Breast epithelium (tissue), 4 donors: ENCODE results near the gene TSPEAR. TPM values are rescaled to one million over a fixed set of nuclear protein-coding genes. Genes with fewer than 3 reads are reported as not detected.

Source experiments
- DNase-seq, 2 donors: peaks; one replicate each; pipeline ENCODE4 v3.0.0-alpha.2; 2019; ENCODE audit warnings: low spot score in 2 of 2
- H3K27ac ChIP-seq, 2 donors: fragments of 200-600 bp; sonication (generic) in 1 of 2; one replicate each; pipeline ENCODE4 v1.5.1; 2016 to 2019; ENCODE audit warnings: mild to moderate bottlenecking in 1 of 2
- H3K27me3 ChIP-seq, 2 donors: fragments of 200-600 bp; sonication (generic) in 1 of 2; one replicate each; pipeline versions ENCODE4 v1.5.1 to v1.6.0; 2017 to 2019; ENCODE audit warnings: control low read depth in 1 of 2, mild to moderate bottlenecking in 1 of 2
- H3K36me3 ChIP-seq: fragments of 200-600 bp; one replicate; pipeline ENCODE4 v1.5.1; 2019
- H3K4me1 ChIP-seq, 2 donors: fragments of 200-600 bp; sonication (generic); one replicate each; pipeline ENCODE4 v1.5.1; 2016 to 2019; ENCODE audit warnings: control low read depth in 1 of 2
- H3K4me3 ChIP-seq, 3 donors: fragments of 200-600 bp; sonication (generic); 1 replicate in 2 of 3; 2 replicates in 1 of 3; pipeline ENCODE4 v1.5.1; 2016 to 2019; ENCODE audit warnings: mild to moderate bottlenecking in 3 of 3, moderate library complexity in 2 of 3
- H3K9me3 ChIP-seq, 2 donors: fragments of 200-600 bp; sonication (generic) in 1 of 2; one replicate each; pipeline ENCODE4 v1.5.1; 2016 to 2019; ENCODE audit warnings: control low read depth in 1 of 2
- CTCF ChIP-seq, 3 donors: fragments of 450-650 bp; IDR thresholded peaks; one replicate each; pipeline ENCODE4 v1.5.1; 2016 to 2017; ENCODE audit warnings: antibody characterized with exemption in 3 of 3, mild to moderate bottlenecking in 3 of 3, moderate library complexity in 3 of 3
- POLR2A ChIP-seq: fragments of 450-650 bp; IDR thresholded peaks from one replicate; pipeline ENCODE4 v1.6.1; 2016; ENCODE audit warnings: antibody characterized with exemption, mild to moderate bottlenecking, moderate library complexity
- POLR2AphosphoS5 ChIP-seq, 3 donors: sonication (generic); formaldehyde crosslinking; IDR thresholded peaks; one replicate each; pipeline ENCODE4 v1.6.1; 2017; ENCODE audit warnings: antibody characterized with exemption in 3 of 3
- intact Hi-C: fragments of 100-400 bp; cut with DNase I; formaldehyde crosslinking; loops from one replicate; pipeline ENCODE4 v1.15.1; 2023; ENCODE audit warnings: low total_unique reads
- total RNA-seq, 3 donors: library from RNA; depleted of rRNA; stranded (reverse); fragments of >200 nt; gene quantifications; one replicate each; pipeline ENCODE4 v1.1.0, GENCODE V29; 2016

The TSPEAR gene
- total RNA-seq, 3 donors from 2014 or later, result 0.15 TPM; not detected in 2

GRCh38 chr21:44708866-44709425, 2.4 kb downstream of the TSPEAR start:
- peaks cover 0 to 13% of the 10 kb centered on the region in 2 donors for H3K4me1 ChIP-seq
- peak overlapping the region in 1 of 3 donors; percentile 28 for H3K4me3 ChIP-seq
- intact Hi-C loops, result no loop called here
- no peak for DNase-seq
- H3K36me3 ChIP-seq, result no peaks in the 10 kb centered on the region
- peaks cover 0 to 5% of the 10 kb centered on the region in 2 donors for H3K9me3 ChIP-seq
- TF ChIP-seq POLR2A (no peak), CTCF (IDR thresholded peaks at IDR 0.05) (no peak), POLR2AphosphoS5 (IDR thresholded peaks at IDR 0.05) (no peak)
- peaks cover 5 to 91% of the 10 kb centered on the region in 2 donors for H3K27me3 ChIP-seq
- no peak overlapping the region for H3K27ac ChIP-seq

- no peak overlapping the region for H3K4me3 ChIP-seq
- no peak for DNase-seq
- H3K36me3 ChIP-seq, result no peaks in the 10 kb centered on the region
- H3K4me1 ChIP-seq, result peaks cover 0 to 13% of the 10 kb centered on the region in 2 donors
- H3K27ac ChIP-seq, result no peak overlapping the region
- H3K27me3 ChIP-seq, result peaks cover 5 to 91% of the 10 kb centered on the region in 2 donors
- intact Hi-C loops, result no loop called here
- TF ChIP-seq CTCF (IDR thresholded peaks at IDR 0.05) (no peak), POLR2AphosphoS5 (IDR thresholded peaks at IDR 0.05) (no peak), POLR2A (no peak)
- peaks cover 0 to 5% of the 10 kb centered on the region in 2 donors for H3K9me3 ChIP-seq
Observed at GRCh38 chr21:44708213-44708865, 3.0 kb downstream of the TSPEAR start.

GRCh38 chr21:44706706-44707581, 4.4 kb downstream of the TSPEAR start:
- H3K27me3 ChIP-seq, result peaks cover 0 to 91% of the 10 kb centered on the region in 2 donors
- H3K36me3 ChIP-seq, result no peaks in the 10 kb centered on the region
- no peak overlapping the region for H3K4me3 ChIP-seq
- peaks cover 0 to 11% of the 10 kb centered on the region in 2 donors for H3K4me1 ChIP-seq
- no peak for DNase-seq
- peaks cover 0 to 5% of the 10 kb centered on the region in 2 donors for H3K9me3 ChIP-seq
- no peak overlapping the region for H3K27ac ChIP-seq
- intact Hi-C loops, result no loop called here
- TF ChIP-seq POLR2A (no peak), POLR2AphosphoS5 (IDR thresholded peaks at IDR 0.05) (no peak), CTCF (IDR thresholded peaks at IDR 0.05) (no peak)

GRCh38 chr21:44706026-44706705, 5.2 kb downstream of the TSPEAR start:
- H3K4me3 ChIP-seq, result no peak overlapping the region
- H3K9me3 ChIP-seq, result peaks cover 0 to 5% of the 10 kb centered on the region in 2 donors
- peaks cover 0 to 8% of the 10 kb centered on the region in 2 donors for H3K4me1 ChIP-seq
- peaks cover 0 to 89% of the 10 kb centered on the region in 2 donors for H3K27me3 ChIP-seq
- no peak for DNase-seq
- intact Hi-C loops, result no loop called here
- no peak overlapping the region for H3K27ac ChIP-seq
- no peaks in the 10 kb centered on the region for H3K36me3 ChIP-seq
- TF ChIP-seq POLR2AphosphoS5 (IDR thresholded peaks at IDR 0.05), result no peak
- TF ChIP-seq POLR2A, result no peak
- TF ChIP-seq CTCF (IDR thresholded peaks at IDR 0.05), result no peak
